NB4 (cell line): ENCODE measurements around the gene RAPGEF4.

Experiments used
- POLR2A ChIP-seq: IDR thresholded peaks from 2 replicates; pipeline ENCODE4 v1.6.1; 2011; ENCODE audit warnings: mild to moderate bottlenecking; ENCODE audit not compliant: insufficient read length; ENCODE audit errors: extremely low read depth
- TF ChIP-seq, protein P1 (sequence below): IDR thresholded peaks from one replicate; pipeline ENCODE4 v1.5.1; 2012; ENCODE audit warnings: low read depth, low read length
- TF ChIP-seq, protein P2 (sequence below): IDR thresholded peaks from 2 replicates; pipeline ENCODE4 v1.6.1; 2011; ENCODE audit warnings: low read depth, low read length

DNA sequence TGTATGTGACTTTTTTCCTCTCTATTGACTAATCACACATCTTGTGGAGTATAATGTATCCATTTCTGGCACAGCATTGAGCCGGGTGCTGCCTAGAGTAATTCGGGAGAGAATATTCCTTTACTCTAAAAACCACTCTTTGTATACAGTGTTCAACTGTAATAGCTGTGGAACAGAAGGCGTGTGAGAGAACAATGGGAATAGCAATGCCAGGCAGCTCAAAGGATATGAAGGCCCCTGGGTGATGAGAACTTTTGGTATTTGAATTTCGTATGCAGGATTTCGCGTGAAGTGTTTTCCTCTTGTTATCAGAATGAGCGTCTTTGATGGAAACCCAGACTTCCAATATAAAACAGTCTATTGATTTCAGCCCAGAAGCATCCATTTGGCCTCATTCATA is 255.4 kb downstream of the RAPGEF4 start:
- TF ChIP-seq, protein P1, sequence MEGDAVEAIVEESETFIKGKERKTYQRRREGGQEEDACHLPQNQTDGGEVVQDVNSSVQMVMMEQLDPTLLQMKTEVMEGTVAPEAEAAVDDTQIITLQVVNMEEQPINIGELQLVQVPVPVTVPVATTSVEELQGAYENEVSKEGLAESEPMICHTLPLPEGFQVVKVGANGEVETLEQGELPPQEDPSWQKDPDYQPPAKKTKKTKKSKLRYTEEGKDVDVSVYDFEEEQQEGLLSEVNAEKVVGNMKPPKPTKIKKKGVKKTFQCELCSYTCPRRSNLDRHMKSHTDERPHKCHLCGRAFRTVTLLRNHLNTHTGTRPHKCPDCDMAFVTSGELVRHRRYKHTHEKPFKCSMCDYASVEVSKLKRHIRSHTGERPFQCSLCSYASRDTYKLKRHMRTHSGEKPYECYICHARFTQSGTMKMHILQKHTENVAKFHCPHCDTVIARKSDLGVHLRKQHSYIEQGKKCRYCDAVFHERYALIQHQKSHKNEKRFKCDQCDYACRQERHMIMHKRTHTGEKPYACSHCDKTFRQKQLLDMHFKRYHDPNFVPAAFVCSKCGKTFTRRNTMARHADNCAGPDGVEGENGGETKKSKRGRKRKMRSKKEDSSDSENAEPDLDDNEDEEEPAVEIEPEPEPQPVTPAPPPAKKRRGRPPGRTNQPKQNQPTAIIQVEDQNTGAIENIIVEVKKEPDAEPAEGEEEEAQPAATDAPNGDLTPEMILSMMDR = no peak
- TF ChIP-seq, protein P2, sequence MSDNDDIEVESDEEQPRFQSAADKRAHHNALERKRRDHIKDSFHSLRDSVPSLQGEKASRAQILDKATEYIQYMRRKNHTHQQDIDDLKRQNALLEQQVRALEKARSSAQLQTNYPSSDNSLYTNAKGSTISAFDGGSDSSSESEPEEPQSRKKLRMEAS = no peak
- TF ChIP-seq POLR2A = no peak
